Endometrial microvascular endothelial cells (primary cell): ENCODE data around the gene AQP1. TPM values are rescaled to one million over a fixed set of nuclear protein-coding genes. Genes with fewer than 3 reads are reported as not detected.

Source experiments
- in situ Hi-C: cut with HindIII; loops from 2 replicates; pipeline ENCODE4 v1.10.0; 2017; ENCODE audit warnings: low sequenced_read_pairs, low pct_unique_long_range_greater_than_20kb; ENCODE audit errors: inconsistent ontology term
- total RNA-seq: library from RNA; depleted of rRNA; stranded (reverse); fragments of >200 nt; gene quantifications from one replicate; pipeline ENCODE4 v1.2.3, GENCODE V29; 2015; ENCODE audit errors: inconsistent ontology term

AQP1 gene
- total RNA-seq, 1 donor from 2014 or later = 1.0 TPM

GRCh38 chr7:30928254-30928872, 16.7 kb downstream of the AQP1 start:
- in situ Hi-C loops = no loop called here

GRCh38 chr7:30929686-30930085, 18.0 kb downstream of the AQP1 start:
- in situ Hi-C loops = no loop called here

DNA sequence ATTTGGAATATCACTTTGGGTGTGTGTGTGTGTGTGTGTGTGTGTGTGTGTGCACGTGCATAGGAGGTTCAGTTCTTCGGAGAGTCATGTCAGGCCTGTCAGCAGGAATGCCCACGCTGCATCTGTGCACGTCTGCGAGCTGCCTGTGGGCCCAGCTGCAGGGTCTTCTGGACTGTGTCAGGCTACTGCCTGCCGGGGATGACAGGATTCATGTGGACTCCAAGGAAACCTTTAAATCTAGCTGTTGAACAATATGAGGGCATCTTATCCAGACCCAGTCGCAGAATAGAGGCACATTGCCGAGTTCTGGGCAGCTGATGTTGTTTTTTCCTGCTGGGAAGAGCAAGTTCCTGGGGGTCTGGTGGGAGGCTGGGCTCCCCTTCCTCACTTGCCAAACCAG, 19.0 kb downstream of the AQP1 start:
- in situ Hi-C loops = no loop called here

DNA sequence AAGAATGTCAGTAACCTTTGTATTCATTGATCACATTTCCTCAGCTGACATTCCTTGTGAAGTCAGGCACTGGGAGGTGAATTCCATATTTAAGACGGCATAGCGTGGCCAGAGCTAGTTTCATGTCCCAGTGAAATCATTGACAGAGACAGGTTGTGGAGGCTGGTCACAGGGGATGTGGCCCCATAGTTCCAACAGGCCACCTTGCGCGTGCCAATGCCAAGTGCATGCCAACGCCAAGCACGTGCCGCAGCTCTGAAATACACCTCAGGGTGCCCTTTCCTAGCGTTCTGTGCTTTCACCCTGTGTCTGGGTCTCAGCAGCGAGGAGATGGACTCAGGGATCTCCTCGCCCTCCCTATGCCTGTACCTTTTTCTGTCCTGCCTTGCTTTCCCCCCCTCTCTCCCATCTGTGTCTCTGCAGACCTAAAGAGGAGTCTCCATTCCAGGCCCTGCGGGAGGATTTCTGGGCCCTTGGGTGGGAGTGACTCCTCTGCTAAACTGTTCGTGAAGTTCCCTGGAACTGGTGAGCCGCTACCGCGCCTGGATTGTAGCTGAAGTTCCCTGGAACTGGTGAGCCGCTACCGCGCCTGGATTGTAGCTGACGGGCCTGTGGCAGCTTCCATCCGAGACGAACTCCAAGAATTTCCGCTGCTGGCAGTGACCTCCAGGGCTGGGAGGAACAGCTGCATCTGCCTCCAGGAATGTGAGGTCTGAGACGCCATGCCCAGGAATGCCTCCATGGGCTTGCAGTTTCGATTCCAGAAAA, 19.7 kb downstream of the AQP1 start:
- in situ Hi-C loops = no loop called here

- in situ Hi-C loops = no loop called here
These were observed 20.4 kb downstream of the AQP1 start for GRCh38 chr7:30931929-30932540.

GRCh38 chr7:30932562-30932961, 20.9 kb downstream of the AQP1 start:
- in situ Hi-C loops = no loop called here

DNA sequence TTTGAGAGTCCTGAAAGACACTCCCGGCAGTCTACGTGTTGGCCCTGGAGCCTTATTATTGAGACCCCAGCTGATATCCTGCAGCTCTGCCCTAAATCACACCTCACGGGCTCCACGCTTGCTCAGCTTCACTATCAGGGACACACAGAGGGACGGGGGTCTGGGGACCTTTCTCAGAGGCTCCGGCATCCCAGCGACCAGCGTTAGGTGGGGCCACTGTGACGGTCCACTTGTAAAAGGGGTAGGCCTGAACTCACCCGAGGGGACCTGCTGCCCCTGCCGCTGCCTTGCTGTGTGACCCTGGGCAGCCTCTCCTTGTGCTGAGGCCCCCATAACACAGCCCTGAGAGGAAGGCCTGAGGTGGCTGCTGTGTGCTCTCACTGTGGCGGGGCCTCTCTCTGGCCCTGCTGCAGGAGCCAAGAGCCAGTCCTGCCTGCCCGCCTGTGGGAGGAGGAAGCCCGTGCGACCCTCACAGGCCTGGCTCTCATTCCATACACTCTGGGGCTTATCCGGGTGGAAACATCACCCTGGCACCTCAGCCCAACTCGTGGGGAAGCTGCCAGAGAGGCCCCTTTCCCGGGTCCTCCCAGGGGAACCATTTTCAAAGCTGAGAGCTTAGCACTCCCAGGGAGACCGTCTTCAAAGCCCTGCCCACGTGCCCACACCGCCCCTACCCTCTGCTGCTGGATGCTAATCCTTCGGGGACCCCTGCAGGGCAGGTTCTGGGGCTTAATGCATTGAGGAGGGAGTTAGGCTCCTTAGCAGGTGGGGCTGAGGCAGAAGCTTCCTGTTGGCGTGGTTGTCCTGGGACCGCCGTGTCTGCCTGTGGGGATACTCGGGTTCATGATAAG, 21.7 kb downstream of the AQP1 start:
- in situ Hi-C loops = no loop called here

- in situ Hi-C loops = no loop called here
These were observed 22.6 kb downstream of the AQP1 start for GRCh38 chr7:30934225-30934624.

DNA sequence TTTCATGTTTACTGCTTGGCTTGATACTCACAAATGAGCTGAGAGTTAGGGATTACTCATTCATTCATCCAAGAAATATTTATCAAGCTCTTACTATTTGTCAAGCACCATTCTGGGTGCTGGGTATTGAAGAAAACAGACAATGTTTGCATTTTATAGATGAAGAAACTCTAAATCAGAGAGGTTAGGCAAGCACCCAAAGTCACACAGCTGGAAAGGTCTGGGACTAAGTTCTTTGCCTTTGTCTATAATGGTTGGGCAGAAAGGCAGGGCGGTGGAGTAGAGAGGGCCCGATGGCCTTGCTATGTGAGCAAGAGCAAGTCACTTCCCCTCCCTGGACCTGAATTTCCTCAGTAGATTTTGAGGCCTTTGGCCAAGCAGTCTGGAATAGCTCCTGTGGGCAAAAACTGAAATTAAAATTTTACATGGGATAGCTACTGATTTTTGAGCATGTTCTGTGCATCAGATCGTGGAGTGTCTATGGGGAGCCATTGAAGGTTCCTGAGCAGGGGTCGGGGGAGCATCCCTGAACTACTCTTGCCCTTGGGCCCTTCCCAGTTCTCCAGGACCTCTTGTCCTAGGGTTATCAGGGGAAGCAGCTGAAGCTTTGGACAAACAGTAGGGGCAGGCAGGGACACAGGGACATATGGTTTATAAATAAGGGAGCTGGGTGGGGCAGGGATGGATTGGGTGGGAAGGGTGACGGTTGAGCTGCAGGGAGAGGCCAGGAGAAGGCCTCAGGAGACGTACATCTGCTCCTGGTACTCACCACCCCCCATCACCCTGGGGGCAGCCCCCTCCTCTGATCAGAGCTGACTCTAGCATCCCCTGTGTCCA, 23.3 kb downstream of the AQP1 start:
- in situ Hi-C loops = no loop called here

DNA sequence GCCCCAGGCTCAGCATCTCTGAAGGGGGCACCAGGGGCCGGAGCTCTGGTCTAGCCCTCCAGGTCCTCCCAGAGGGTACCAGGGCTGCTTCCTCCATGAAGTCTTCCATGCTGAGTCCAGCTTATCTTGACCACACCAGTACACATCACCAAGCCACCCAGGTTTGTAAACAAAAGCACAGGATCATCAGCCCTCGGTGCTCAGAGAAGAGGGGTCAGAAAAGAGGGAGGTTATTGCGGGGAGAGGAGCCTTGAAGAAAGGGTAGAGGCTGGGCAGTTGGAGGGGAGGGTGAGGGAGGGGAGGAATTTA, 23.9 kb downstream of the AQP1 start:
- in situ Hi-C loops = no loop called here

GRCh38 chr7:30936650-30937245, 25.1 kb downstream of the AQP1 start:
- in situ Hi-C loops = no loop called here

DNA sequence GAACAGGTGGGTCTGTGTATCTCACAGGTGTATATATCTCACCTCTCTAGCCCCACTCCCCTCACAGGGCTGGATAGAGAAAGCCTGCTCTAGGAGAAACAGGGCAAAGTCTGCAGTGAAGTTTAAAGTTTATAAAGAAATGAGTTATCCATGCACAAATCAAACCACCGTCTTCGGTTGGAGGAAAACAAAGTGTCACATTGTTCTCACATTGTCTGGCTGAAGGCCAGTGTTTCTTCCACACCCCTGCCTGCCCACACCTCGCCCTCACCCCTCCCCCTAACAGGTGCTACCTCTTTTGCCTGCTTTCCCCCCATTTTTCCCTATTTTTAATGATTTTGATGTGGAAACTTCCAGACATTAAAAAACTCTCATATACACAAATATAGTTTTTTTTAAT, 25.8 kb downstream of the AQP1 start:
- in situ Hi-C loops = no loop called here

DNA sequence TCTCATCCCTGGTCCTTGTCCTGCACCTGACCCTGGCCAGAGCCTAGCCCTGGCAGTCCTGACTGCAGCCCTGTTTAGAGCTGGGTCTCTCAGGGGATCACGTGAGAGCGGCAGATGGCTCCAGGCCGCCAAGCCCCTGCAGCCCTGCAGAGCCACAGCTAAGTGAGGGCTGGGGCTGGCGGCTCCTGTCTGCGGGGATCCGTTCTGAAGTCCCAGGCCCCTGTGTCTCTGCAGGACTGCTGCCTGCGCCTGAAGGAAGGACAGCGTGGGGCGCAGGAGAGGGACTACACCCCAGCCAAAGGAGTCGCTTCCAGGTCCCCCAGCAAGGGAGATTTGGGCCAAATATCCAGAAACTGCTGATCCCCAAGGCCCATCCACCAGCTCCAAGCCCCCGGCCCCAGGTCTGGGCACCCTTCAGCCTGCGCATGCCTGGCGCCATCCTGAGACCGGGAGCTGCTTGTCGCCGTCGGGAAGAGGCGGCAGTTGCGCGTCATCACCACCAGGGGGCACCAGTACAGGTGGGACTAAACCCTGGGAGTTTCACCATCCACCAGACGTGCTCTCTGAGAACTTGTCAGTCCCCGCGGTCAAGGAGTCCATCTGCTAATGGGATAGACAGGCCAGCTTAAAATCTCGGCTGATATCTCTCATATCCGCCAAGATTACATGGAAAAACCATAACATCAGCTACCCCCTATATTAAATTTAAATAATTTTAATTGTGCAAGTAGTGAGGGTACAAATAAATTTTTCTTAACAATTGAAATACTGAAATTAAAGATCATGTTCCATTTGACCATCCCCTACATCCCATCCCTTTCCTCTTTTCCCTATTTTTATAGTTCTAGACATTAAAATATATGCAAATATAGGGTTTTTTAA, 27.0 kb downstream of the AQP1 start:
- in situ Hi-C loops = no loop called here

GRCh38 chr7:30941582-30942323, 30.1 kb downstream of the AQP1 start:
- in situ Hi-C loops = no loop called here

DNA sequence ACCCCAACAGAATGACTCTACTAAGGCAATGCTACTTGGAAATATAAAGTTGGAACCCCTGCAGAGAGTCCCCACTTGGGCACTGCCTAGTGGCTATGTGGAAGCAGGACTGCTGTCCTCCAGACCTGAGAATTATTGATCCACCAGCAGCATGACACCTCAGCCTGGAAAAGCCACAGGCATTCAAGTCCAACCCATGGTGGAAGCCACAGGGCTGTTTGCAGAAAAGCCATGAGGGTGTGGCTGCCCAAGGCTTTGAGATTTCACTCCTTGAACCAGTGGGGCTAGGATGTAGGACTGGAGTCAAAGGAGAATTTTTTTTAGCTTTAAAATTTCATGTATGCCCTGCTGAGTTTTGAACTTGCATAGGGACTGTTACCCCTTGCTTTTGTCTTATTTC, 38.5 kb downstream of the AQP1 start:
- in situ Hi-C loops = no loop called here

DNA sequence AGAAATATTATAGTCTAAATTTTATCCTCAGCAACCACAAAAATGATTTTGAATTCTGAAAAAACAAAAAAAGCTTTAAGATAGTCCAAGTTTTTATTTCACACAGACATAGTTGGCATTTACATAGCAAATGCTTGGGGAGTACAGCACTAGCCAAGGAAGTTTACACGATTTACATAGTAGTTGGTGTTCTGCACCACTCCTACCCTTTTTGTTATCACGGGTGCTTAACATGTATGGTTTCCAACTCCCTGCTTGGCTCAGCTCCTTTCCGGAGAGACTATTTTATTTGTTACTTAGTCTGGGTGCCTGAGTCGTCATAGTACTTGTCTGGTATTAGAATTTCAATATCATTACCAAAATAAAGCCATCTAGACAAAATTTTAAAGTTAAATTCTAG, 43.3 kb downstream of the AQP1 start:
- in situ Hi-C loops = no loop called here

DNA sequence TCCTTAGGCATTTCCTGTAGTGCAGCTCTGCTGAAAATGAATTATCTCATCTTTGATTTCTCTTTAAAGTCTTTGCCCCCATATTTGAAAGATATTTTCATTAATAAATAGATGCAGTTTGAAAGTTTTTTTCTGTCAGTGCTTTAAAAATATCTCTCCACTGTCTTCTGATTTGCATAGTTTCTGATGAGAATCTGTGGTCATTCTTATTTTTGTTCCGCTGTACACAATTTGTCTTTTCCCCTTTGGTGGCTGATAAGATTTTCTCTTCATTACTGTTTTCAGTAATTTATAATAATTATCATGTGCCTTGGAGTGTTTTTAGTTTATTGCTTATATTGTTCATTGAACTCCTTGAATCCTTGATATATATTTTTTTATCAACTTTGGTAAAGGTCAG, 45.1 kb downstream of the AQP1 start:
- in situ Hi-C loops = no loop called here
